Breast epithelium (tissue), 3 donors: ENCODE results near the gene ZNF579.

Source experiments
- CTCF ChIP-seq, 3 donors: fragments of 450-650 bp; IDR thresholded peaks; one replicate each; pipeline ENCODE4 v1.5.1; 2016 to 2017; ENCODE audit warnings: antibody characterized with exemption in 3 of 3, mild to moderate bottlenecking in 3 of 3, moderate library complexity in 3 of 3
- POLR2A ChIP-seq: fragments of 450-650 bp; IDR thresholded peaks from one replicate; pipeline ENCODE4 v1.6.1; 2016; ENCODE audit warnings: antibody characterized with exemption, mild to moderate bottlenecking, moderate library complexity
- POLR2AphosphoS5 ChIP-seq, 3 donors: sonication (generic); formaldehyde crosslinking; IDR thresholded peaks; one replicate each; pipeline ENCODE4 v1.6.1; 2017; ENCODE audit warnings: antibody characterized with exemption in 3 of 3

- TF ChIP-seq CTCF (IDR thresholded peaks at IDR 0.05): no peak
- no peak for TF ChIP-seq POLR2AphosphoS5 (IDR thresholded peaks at IDR 0.05)
- TF ChIP-seq POLR2A: no peak
Measured at GRCh38 chr19:55597501-55597921, 16.9 kb upstream of the ZNF579 start.
